HG02840 (cell line): ENCODE data around the gene ANO9.
"Not testable (repeated sequence)": the region's sequence is repeated elsewhere in the genome, so short reads cannot be mapped to it uniquely, and the experiment has no call there.

Source experiments
- ATAC-seq: cut with Tn5 transposase; IDR thresholded peaks from one replicate; pipeline ENCODE4 v1.9.1; 2021; ENCODE audit warnings: mild to moderate bottlenecking, moderate library complexity, moderate number of reproducible peaks; ENCODE audit not compliant: unreplicated experiment, low FRiP score

The ANO9 gene

GRCh38 chr11:437228-437870 is 4.5 kb downstream of the ANO9 start:
- no peak for ATAC-seq

- not testable (repeated sequence) for ATAC-seq
These were observed 6.6 kb downstream of the ANO9 start for GRCh38 chr11:434999-435740.

DNA sequence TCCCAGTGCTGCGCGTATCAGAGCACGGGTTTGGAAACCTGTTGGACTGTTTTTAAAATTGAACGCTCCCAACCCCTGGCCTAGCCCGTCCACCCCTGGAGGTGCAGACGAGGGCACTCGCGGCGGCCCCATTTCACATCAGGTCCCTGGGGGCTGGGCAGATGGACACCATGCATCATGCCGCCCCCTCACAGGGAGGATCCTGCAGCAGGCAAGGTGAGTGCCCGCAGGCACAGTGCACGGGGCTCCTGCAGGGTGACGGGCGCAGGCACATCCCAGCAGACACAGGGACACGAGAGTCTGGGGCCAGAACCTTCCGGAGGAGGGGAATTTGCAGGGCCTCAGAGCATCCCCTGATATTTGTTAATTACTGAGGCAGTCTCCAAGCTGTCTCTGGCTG is 7.3 kb downstream of the ANO9 start:
- ATAC-seq = no peak

- ATAC-seq = no peak
These were observed 8.2 kb downstream of the ANO9 start for GRCh38 chr11:433641-434040.

DNA sequence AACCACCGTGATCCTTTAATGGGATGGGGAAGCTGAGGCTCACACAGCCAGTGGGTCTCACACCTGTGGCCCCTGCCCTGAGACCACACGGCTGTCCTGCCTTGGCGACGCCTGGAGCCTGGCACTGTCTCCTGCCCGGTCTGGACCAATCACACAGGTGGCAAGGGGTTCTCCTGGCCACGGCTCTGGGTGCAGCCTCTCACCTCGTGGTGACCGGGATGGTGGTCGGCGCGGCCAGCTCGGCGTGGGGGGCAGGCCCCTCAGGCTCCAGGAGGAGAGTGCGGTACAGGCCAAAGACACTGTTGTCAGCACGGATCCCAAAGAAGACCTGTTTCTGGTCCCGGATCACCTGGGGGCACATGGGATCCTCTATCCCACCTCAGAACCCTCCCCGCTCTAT is 8.7 kb downstream of the ANO9 start:
- ATAC-seq = no peak

DNA sequence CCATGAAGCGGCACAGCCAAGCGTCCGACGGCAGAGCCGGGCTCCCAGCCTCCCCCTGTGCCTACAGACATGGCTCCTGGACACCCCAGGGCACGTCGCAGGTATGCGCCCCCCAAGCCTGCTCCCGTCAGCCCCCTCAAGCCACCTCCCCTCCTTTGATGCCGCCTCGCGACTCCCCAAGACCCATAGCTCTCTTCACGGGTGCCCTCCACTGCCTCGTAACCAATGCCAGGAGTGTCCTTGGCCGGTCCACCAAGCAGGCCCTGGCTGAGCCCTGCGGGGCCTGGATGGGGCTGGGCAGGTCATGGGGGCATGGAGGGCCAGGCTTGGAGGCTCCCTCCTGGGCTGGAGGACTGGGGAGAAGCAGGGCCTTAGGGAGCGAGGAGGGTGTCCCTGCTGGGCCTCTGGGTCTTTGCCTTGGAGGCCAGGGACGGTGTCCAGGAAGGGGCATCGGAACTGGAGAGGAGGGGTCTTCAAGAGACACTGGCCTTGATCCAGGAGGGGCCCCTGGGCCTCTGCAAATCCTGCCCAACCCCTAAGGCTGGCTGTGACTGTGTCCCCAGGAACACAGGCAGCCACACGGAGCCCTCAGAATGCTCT is 9.2 kb downstream of the ANO9 start:
- ATAC-seq = no peak

- ATAC-seq = no peak
These were observed 9.9 kb downstream of the ANO9 start for GRCh38 chr11:431921-432320.

DNA sequence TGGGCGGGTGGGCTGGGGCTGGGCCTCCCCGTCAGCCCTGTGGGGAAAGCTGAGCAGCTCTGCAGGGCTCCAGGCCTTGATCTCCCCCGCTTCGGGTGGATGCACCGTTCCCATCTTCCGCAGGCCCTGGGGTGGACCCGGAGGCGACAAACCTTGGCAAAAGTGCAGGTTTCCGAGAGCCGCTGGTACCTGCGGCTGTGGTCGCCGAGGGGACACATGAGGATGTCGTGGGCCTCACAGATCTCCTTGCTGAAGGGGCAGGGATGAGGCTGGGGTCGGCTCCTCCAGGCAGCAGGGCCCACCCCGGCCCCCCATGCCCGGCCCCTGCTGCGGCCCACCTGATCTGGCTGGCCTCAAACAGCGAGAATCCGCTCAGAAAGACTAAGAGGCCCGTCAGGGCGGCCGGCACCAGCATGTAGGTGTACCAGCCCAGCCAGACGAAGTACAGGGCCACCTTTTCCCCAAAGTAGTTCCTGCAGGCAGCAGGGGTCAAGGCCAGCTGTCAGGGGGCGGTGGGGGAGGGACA is 11.8 kb downstream of the ANO9 start:
- ATAC-seq = no peak

DNA sequence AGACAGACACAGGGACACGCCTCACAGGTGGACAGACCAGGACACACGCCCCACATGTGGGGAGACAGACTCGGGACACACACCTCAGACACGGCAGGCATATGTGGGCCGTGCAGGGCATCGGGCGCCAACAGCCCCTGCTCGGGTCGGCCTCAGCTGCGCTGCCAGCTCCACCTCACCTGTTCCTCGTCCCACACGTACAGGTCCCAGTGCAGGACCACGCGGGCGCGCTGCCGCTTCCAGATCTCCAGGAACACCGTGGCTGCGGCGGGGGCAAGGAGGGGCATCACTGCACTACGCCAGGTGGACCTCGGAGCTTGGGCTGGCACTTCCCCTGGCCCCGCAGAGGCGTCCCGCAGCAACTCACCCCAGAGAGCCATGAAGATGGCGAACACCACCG is 12.4 kb downstream of the ANO9 start:
- no peak for ATAC-seq

- ATAC-seq = no peak
These were observed 13.5 kb downstream of the ANO9 start for GRCh38 chr11:428295-428694.

DNA sequence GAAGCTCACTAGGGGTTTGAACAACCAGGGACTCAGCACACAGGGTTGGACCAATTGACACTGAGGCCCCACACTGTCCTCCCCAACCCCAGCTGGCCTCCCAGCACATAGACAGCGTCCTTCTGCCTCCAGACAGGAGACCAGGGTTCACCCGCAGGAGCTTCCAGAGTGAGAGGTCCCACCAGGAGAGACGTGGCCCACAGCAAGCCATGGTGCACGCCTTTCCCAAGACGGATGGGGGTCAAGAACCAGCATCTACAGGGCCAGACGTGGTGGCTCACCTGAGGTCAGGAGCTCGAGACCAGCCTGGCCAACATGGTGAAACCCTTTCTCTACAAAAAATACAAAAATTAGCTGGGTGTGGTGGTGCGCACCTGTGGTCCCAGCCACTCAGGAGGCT is 15.0 kb downstream of the ANO9 start:
- no peak for ATAC-seq

DNA sequence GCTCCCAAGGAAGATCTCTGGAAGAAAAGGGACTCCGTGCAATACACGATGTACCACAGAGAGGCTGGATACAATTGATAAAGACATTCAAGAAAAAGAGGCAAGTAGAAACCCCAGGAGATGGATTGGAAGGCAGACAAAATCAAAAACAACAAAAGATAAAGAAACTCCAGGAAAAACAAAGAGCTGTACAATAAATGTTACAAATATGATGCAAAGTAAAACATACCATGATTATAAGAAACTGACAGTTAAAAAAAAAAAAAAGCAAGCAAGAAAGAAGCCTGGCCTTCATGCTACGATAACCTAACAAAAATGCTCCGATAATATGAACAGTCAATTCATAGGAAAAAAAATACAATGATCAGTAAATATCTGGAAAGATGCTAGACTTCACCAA is 16.5 kb downstream of the ANO9 start:
- no peak for ATAC-seq

DNA sequence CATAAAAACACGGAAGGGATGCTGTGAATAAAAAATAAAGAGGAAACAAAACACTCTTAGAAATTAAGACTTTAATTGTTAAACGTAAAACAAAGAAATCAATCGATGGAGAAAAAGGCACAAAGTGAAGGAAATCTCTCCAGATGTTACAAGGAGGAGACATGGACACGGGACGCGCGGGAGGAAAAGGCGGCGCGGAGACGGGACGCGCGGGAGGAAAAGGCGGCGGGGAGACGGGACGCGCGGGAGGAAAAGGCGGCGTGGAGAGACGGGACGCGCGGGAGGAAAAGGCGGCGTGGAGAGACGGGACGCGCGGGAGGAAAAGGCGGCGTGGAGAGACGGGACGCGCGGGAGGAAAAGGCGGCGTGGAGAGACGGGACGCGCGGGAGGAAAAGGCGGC is 17.0 kb downstream of the ANO9 start:
- ATAC-seq = not testable (repeated sequence)

- ATAC-seq = no peak
These were observed 17.6 kb downstream of the ANO9 start for GRCh38 chr11:424232-424631.

DNA sequence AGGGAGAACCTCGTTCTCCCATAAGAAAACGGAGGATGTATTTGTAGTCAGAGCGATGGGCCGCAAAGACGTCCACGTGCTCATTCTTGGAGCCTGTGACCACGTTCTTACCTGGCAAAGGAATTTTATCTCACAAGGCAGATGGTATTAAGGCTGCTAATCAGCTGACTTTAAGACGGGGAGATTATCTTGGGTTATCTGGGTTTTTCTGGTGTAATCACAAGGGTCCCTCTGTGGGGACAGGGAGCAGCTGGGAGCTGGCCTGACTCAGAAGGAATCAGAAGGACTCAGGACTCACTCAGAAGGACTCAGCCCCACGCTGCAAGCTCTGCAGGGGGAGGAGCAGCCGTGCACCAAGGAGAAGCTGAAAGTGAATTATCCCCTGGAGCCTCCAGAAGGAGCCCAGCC is 19.6 kb downstream of the ANO9 start:
- no peak for ATAC-seq

DNA sequence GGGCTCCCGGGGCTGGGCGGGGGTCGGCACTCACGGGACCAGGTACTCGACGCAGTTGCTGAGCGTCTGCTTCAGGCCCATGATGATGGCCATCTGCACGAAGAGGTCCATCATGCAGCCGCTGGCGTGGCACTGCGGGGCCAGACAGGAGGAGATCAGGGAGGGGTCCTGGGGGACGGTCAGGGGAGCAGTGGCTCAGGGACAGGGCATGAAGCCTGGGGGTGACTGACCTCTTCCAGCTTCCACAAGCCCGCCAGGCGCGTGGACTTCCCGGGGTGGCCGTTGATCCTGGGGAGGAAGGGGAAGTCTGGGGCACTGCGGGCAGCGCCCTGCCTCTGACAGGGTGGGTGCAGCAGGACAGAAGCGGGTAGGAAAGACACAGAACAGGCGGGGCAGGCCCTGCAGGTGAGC is 20.9 kb downstream of the ANO9 start:
- ATAC-seq = no peak

DNA sequence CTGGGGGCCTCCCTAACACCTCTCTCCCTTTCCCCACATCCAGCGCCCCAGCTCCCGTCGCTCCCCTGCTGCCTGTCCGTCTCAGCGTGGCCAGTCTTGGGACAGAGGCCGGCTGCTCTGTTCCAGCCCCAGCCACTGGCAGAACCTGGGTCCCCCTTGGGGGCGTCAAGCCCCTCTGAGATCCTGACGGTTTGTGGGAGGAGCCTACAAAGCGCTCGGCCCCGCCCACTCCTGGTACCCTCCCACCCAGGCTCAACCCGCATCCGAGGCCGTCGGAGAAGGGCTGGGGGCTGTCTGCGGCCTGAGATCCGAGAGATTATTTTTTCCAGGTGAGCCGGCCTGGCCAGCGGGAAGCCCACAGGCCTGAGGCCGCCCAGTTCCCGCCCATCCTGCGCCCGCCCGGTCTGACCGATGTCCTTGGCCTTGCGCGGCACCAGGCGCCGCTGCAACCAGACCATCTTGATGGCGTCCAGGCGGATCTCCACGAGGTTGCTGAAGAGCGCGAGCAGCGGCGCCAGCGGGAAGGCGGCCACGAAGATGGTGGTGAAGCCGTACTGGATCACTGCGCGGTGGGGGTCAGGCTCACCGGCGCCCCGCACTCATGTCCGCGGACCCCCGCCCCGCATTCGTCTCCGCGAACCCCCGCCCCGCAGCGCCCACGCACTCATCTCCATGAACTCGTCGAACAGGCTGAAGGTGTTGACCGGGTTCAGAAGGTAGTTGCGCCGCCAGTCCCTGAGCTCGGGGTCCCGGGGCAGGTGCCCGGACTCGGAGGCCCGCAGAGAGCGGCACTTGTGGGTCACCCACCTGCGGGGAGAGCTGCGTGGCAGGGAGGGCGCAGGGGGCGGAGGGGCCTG is 21.5 kb downstream of the ANO9 start:
- no peak for ATAC-seq

GRCh38 chr11:419248-420005 is 22.4 kb downstream of the ANO9 start:
- no peak for ATAC-seq

DNA sequence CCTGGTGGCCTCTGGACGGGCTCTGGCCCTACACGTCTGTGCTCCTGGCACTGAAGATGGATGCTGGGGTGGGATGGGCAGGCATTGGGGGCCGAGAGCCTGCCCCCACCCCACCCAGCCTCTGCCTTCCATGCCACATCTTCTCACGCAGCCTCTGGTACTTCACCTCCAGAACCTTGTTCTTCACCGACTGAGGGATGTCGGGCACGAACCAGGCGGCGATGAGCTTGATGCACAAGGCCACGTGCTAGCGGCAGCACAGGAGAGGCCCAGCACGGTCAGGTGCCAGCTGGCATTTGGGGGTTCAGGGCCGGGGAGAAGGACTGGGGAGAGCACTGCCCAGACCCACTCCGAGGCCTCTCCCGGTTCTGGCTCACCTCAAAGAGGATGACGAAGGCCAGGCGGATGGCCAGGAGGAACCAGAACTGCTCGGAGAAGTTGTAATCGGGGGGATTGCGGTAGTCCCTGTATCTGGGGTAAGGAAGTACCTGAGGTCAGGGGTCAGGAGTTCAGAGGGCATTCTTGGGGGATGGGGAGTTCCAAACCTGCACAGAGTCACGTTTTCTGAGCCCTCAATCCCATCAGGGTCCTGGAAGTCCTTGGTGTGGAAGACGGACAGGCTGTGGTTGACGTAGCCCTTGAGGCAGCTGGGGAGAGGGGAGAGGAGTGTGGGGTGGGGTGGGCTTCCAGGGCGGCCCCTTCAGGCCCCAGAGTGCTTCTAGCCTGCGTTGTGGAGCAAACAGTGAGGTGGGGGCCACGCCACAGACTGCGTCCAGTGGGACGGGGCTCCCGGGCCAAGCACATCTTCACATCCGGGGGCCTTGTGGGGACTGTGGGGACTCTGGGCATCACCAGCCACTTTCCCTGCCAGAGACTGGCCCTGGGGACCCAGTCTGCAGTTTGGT is 23.2 kb downstream of the ANO9 start:
- no peak for ATAC-seq
